Smooth muscle cell (in vitro differentiated cells): ENCODE results near the gene GID8. TPM values are rescaled to one million over a fixed set of nuclear protein-coding genes. Genes with fewer than 3 reads are reported as not detected.

Experiments used
- DNase-seq: peaks from one replicate; lab custom pipeline; 2025; ENCODE audit not compliant: unreplicated experiment; lab: John Stamatoyannopoulos, UW
- H2AFZ ChIP-seq: fragments of 200-600 bp; sonication (generic); 2 replicates; pipeline ENCODE4 v1.6.0; 2016; ENCODE audit warnings: antibody characterized with exemption, low read depth, mild to moderate bottlenecking
- H3F3A ChIP-seq: fragments of 200-600 bp; sonication (generic); 2 replicates; pipeline ENCODE4 v1.6.0; 2017; ENCODE audit warnings: antibody characterized with exemption, low read depth
- H3K27ac ChIP-seq: fragments of 200-600 bp; sonication (generic); 2 replicates; pipeline ENCODE4 v1.5.1; 2016; ENCODE audit warnings: low read depth, mild to moderate bottlenecking
- H3K27me3 ChIP-seq: fragments of 200-600 bp; sonication (generic); 2 replicates; pipeline ENCODE4 v1.6.1; 2016; ENCODE audit warnings: low read depth, mild to moderate bottlenecking
- H3K36me3 ChIP-seq: fragments of 200-600 bp; sonication (generic); 2 replicates; pipeline ENCODE4 v1.5.1; 2016; ENCODE audit warnings: low read depth
- H3K4me1 ChIP-seq: fragments of 200-600 bp; sonication (generic); 2 replicates; pipeline ENCODE4 v1.5.1; 2016; ENCODE audit warnings: low read depth
- H3K4me2 ChIP-seq: fragments of 200-600 bp; sonication (generic); 2 replicates; pipeline ENCODE4 v1.6.0; 2016; ENCODE audit warnings: mild to moderate bottlenecking
- H3K4me3 ChIP-seq: fragments of 200-600 bp; sonication (generic); 2 replicates; pipeline ENCODE4 v1.5.1; 2016; ENCODE audit warnings: mild to moderate bottlenecking
- H3K79me2 ChIP-seq: fragments of 200-600 bp; sonication (generic); 2 replicates; pipeline ENCODE4 v1.6.0; 2016; ENCODE audit warnings: low read depth, mild to moderate bottlenecking
- H3K9ac ChIP-seq: fragments of 200-600 bp; sonication (generic); 2 replicates; pipeline ENCODE4 v1.6.0; 2016; ENCODE audit warnings: low read depth
- H3K9me3 ChIP-seq: fragments of 200-600 bp; sonication (generic); replicated peaks from 2 replicates; pipeline ENCODE4 v1.5.1; 2016; ENCODE audit warnings: low read depth
- H4K20me1 ChIP-seq: fragments of 200-600 bp; sonication (generic); 2 replicates; pipeline ENCODE4 v1.6.0; 2016; ENCODE audit warnings: low read depth
- CTCF ChIP-seq: fragments of 200-600 bp; sonication (generic); IDR thresholded peaks from 2 replicates; pipeline ENCODE4 v1.5.1; 2017; ENCODE audit warnings: borderline replicate concordance, mild to moderate bottlenecking, antibody characterized with exemption; ENCODE audit not compliant: insufficient read depth, poor library complexity, severe bottlenecking
- WGBS: methylation state at CpG from one replicate; pipeline ENCODE4 v1.1.7; 2016; ENCODE audit warnings: low lambda C conversion rate; 5-methylcytosine and 5-hydroxymethylcytosine counted together
- polyA plus RNA-seq: library from polyadenylated mRNA; unstranded; fragments of >200 nt; fragmentation: Nextera tagmentation; extraction: Ambion mirVana; gene quantifications from 2 replicates; pipeline ENCODE4 v1.2.1, GENCODE V29; 2016
- total RNA-seq: library from RNA; depleted of rRNA; stranded (reverse); fragments of >200 nt; gene quantifications from 2 replicates; pipeline ENCODE4 v1.2.3, GENCODE V29; 2014

Gene GID8
- total and polyA plus RNA-seq, 2 experiments from 2014 or later: 13.9 to 23.5 TPM

- no peak overlapping the region for H3K27ac ChIP-seq
- peaks cover 20% of the 10 kb centered on the region for H3K4me1 ChIP-seq
- no peak for TF ChIP-seq CTCF
- no peak overlapping the region for H3K4me3 ChIP-seq
- no peak for DNase-seq
- H4K20me1 ChIP-seq: peaks cover 72% of the 10 kb centered on the region
- H3K36me3 ChIP-seq: no peaks in the 10 kb centered on the region
- H3K4me2 ChIP-seq: no peak overlapping the region
- H3K9ac ChIP-seq: no peak overlapping the region
- H3K79me2 ChIP-seq: peaks cover 89% of the 10 kb centered on the region
- no peak overlapping the region for H2AFZ ChIP-seq
- no peaks in the 10 kb centered on the region for H3K9me3 ChIP-seq
- WGBS: 74% methylated on average over 3 of the region's 3 CpGs
- H3K27me3 ChIP-seq: no peaks in the 10 kb centered on the region
- H3F3A ChIP-seq: peaks cover 27% of the 10 kb centered on the region
These were observed 4.0 kb upstream of the GID8 start for GRCh38 chr20:62933966-62934365.

- DNase-seq: no peak
- H2AFZ ChIP-seq: no peak overlapping the region
- H4K20me1 ChIP-seq: peaks cover 77% of the 10 kb centered on the region
- peak overlapping the region; percentile 98 for H3K27ac ChIP-seq
- no peak for TF ChIP-seq CTCF
- H3K36me3 ChIP-seq: no peaks in the 10 kb centered on the region
- H3K4me3 ChIP-seq: no peak overlapping the region
- peaks cover 29% of the 10 kb centered on the region for H3K4me1 ChIP-seq
- H3F3A ChIP-seq: peaks cover 19% of the 10 kb centered on the region
- H3K9me3 ChIP-seq: no peaks in the 10 kb centered on the region
- peaks cover 94% of the 10 kb centered on the region for H3K79me2 ChIP-seq
- peak overlapping the region; percentile 90 for H3K4me2 ChIP-seq
- 90% methylated on average over 12 of the region's 12 CpGs for WGBS
- no peaks in the 10 kb centered on the region for H3K27me3 ChIP-seq
- no peak overlapping the region for H3K9ac ChIP-seq
These were observed 2.6 kb upstream of the GID8 start for GRCh38 chr20:62935204-62935967.

GRCh38 chr20:62935968-62936585 lies 1.9 kb upstream of the GID8 start:
- H3K27me3 ChIP-seq: no peaks in the 10 kb centered on the region
- no peaks in the 10 kb centered on the region for H3K9me3 ChIP-seq
- DNase-seq: no peak
- peaks cover 77% of the 10 kb centered on the region for H4K20me1 ChIP-seq
- peaks cover 94% of the 10 kb centered on the region for H3K79me2 ChIP-seq
- no peaks in the 10 kb centered on the region for H3K36me3 ChIP-seq
- H2AFZ ChIP-seq: no peak overlapping the region
- whole genome bisulfite sequencing: 77% methylated on average over 22 of the region's 22 CpGs
- no peak for TF ChIP-seq CTCF
- peak overlapping the region; percentile 98 for H3K27ac ChIP-seq
- H3K4me3 ChIP-seq: peak overlapping the region; percentile 88
- H3K4me2 ChIP-seq: peak overlapping the region; percentile 90
- H3K4me1 ChIP-seq: peaks cover 29% of the 10 kb centered on the region
- H3F3A ChIP-seq: peaks cover 18% of the 10 kb centered on the region
- peak overlapping the region; percentile 98 for H3K9ac ChIP-seq
